ENCODE results near the gene HS2ST1. TPM values are rescaled to one million over a fixed set of nuclear protein-coding genes. Genes with fewer than 3 reads are reported as not detected.

HS2ST1 gene
- total RNA-seq, 1 donor from 2014 or later = 11.5 TPM

GRCh38 chr1:87106144-87106543 is 191.7 kb downstream of the HS2ST1 start:
- Histone ChIP-seq H3K4me3 (no peak overlapping the region), H3K36me3 (no peaks in the 10 kb centered on the region), H3K27ac (no peak overlapping the region), H3K4me1 (no peaks in the 10 kb centered on the region), H3K9me3 (no peaks in the 10 kb centered on the region), H3K27me3 (no peaks in the 10 kb centered on the region)
- no peak for TF ChIP-seq POLR2AphosphoS5 (IDR thresholded peaks at IDR 0.05; ENCODE audit: insufficient read depth in 1 of 2, low read depth in 1 of 2)
- TF ChIP-seq POLR2A (IDR thresholded peaks at IDR 0.05) = no peak
- TF ChIP-seq, protein P1, sequence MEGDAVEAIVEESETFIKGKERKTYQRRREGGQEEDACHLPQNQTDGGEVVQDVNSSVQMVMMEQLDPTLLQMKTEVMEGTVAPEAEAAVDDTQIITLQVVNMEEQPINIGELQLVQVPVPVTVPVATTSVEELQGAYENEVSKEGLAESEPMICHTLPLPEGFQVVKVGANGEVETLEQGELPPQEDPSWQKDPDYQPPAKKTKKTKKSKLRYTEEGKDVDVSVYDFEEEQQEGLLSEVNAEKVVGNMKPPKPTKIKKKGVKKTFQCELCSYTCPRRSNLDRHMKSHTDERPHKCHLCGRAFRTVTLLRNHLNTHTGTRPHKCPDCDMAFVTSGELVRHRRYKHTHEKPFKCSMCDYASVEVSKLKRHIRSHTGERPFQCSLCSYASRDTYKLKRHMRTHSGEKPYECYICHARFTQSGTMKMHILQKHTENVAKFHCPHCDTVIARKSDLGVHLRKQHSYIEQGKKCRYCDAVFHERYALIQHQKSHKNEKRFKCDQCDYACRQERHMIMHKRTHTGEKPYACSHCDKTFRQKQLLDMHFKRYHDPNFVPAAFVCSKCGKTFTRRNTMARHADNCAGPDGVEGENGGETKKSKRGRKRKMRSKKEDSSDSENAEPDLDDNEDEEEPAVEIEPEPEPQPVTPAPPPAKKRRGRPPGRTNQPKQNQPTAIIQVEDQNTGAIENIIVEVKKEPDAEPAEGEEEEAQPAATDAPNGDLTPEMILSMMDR (IDR thresholded peaks at IDR 0.05) = no peak
- DNase-seq (ENCODE audit: extremely low spot score in 2 of 2) = no peak
- intact Hi-C loops (cut with DNase I) = no loop called here

- H3K4me1 ChIP-seq = no peaks in the 10 kb centered on the region
- intact Hi-C loops (cut with DNase I) = no loop called here
- H3K27ac ChIP-seq = no peak overlapping the region
Observed at GRCh38 chr1:87106867-87107266, 192.4 kb downstream of the HS2ST1 start.

GRCh38 chr1:87108228-87108627 is 193.8 kb downstream of the HS2ST1 start:
- no peak for TF ChIP-seq POLR2A (IDR thresholded peaks at IDR 0.05)
- TF ChIP-seq, protein P1 (IDR thresholded peaks at IDR 0.05) = no peak
- TF ChIP-seq POLR2AphosphoS5 (IDR thresholded peaks at IDR 0.05; ENCODE audit: insufficient read depth in 1 of 2, low read depth in 1 of 2) = no peak
- Histone ChIP-seq H3K9me3 (no peaks in the 10 kb centered on the region), H3K4me1 (no peaks in the 10 kb centered on the region), H3K27ac (no peak overlapping the region), H3K36me3 (no peaks in the 10 kb centered on the region), H3K27me3 (no peaks in the 10 kb centered on the region), H3K4me3 (no peak overlapping the region)
- no peak for DNase-seq (ENCODE audit: extremely low spot score in 2 of 2)
- intact Hi-C loops (cut with DNase I) = no loop called here

More at GRCh38 chr1:87106867-87107266, 192.4 kb downstream of the HS2ST1 start:
- TF ChIP-seq POLR2A (IDR thresholded peaks at IDR 0.05) (no peak), POLR2AphosphoS5 (IDR thresholded peaks at IDR 0.05; ENCODE audit: insufficient read depth in 1 of 2, low read depth in 1 of 2) (no peak)
- TF ChIP-seq, protein P1 (IDR thresholded peaks at IDR 0.05) = no peak
- no peak overlapping the region for H3K4me3 ChIP-seq
- H3K27me3 ChIP-seq = no peaks in the 10 kb centered on the region
- no peaks in the 10 kb centered on the region for H3K36me3 ChIP-seq
- no peak for DNase-seq (ENCODE audit: extremely low spot score in 2 of 2)
- no peaks in the 10 kb centered on the region for H3K9me3 ChIP-seq

DNA sequence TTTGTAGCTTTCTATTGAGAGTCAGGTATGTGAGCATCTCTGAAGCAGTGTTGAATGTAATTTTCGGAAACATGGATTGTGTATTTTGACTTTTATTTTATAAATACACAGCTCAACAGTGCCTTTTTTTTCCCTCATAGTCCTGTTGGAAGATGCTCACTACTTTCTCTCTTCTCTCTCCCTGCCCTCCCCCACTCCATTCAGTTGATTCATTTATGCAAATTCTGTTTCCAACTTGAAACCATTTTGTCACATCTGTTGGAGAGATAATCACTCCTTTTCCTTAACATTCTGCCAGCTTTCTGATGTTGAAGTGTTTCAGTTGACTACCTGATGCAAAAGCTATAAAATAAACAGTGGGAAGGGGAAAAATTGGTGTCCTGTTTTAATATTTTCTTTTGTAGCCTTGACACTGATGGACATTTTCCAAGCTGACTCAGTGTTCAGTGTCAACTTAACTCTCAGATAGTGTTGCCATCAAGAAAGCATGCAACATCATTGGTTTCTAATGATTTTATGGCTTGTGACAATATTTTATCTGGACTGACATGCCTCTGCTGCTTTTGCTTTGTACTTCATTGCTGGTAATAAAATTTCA is 194.5 kb downstream of the HS2ST1 start:
- intact Hi-C loops (cut with DNase I) = no loop called here
- H3K4me3 ChIP-seq = no peak overlapping the region
- no peaks in the 10 kb centered on the region for H3K36me3 ChIP-seq
- DNase-seq (ENCODE audit: extremely low spot score in 2 of 2) = no peak
- TF ChIP-seq, protein P1 (IDR thresholded peaks at IDR 0.05) = no peak
- TF ChIP-seq POLR2AphosphoS5 (IDR thresholded peaks at IDR 0.05; ENCODE audit: insufficient read depth in 1 of 2, low read depth in 1 of 2) (no peak), POLR2A (IDR thresholded peaks at IDR 0.05) (no peak)
- H3K4me1 ChIP-seq = no peaks in the 10 kb centered on the region
- no peak overlapping the region for H3K27ac ChIP-seq
- H3K27me3 ChIP-seq = no peaks in the 10 kb centered on the region
- no peaks in the 10 kb centered on the region for H3K9me3 ChIP-seq

DNA sequence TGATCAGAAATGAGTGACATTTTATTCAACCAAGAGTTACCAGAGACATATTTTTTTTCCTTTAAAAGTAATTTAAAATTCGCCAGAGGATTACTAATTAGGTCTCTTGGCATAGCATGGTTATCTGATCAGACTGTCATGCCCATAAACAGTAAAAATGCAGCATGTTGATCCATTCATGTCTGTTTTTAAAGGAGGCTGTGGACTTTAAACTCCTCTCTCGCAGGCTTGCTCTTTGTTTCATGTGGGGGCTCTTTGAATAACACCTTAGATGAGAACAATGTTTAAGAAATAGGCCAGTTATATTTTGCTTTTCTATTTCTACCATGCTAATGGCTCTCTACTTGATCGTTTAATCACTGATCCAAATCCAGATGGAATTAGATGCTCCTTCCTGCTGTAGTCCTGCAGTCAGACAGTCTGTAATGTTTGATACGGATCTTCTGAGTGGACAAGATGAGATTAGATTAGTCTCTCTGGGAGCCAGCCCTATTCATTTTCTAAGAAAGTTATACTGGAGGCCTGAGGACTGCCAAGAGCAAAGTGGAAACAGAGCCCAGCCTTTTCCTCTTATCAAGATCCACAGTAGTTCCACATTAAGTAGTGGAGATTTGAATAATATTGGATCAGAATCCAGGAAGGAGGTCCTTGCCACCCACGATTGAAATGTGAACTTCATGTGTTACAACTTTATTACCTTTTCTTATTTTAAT is 197.4 kb downstream of the HS2ST1 start:
- no peak for DNase-seq (ENCODE audit: extremely low spot score in 2 of 2)
- H3K27ac ChIP-seq = no peak overlapping the region
- H3K9me3 ChIP-seq = no peaks in the 10 kb centered on the region
- H3K27me3 ChIP-seq = no peaks in the 10 kb centered on the region
- no peak for TF ChIP-seq POLR2A (IDR thresholded peaks at IDR 0.05)
- TF ChIP-seq, protein P1 (IDR thresholded peaks at IDR 0.05) = no peak
- no peak for TF ChIP-seq POLR2AphosphoS5 (IDR thresholded peaks at IDR 0.05; ENCODE audit: insufficient read depth in 1 of 2, low read depth in 1 of 2)
- no peak overlapping the region for H3K4me3 ChIP-seq
- H3K4me1 ChIP-seq = no peaks in the 10 kb centered on the region
- intact Hi-C loops (cut with DNase I) = loop anchor here (10.0 kb wide), 1 partner anchor 557 kb away; no protein-coding TSS in a partner anchor
- H3K36me3 ChIP-seq = no peaks in the 10 kb centered on the region

All from vagina (tissue), 2 donors.